NCI-H2107 (cell line): ENCODE results near the gene FAM107A.

Source experiments
- DNase-seq: peaks from one replicate; lab custom pipeline; 2025; lab: John Stamatoyannopoulos, UW

Gene FAM107A

GRCh38 chr3:58567251-58567515, 10.0 kb downstream of the FAM107A start:
- no peak for DNase-seq

DNA sequence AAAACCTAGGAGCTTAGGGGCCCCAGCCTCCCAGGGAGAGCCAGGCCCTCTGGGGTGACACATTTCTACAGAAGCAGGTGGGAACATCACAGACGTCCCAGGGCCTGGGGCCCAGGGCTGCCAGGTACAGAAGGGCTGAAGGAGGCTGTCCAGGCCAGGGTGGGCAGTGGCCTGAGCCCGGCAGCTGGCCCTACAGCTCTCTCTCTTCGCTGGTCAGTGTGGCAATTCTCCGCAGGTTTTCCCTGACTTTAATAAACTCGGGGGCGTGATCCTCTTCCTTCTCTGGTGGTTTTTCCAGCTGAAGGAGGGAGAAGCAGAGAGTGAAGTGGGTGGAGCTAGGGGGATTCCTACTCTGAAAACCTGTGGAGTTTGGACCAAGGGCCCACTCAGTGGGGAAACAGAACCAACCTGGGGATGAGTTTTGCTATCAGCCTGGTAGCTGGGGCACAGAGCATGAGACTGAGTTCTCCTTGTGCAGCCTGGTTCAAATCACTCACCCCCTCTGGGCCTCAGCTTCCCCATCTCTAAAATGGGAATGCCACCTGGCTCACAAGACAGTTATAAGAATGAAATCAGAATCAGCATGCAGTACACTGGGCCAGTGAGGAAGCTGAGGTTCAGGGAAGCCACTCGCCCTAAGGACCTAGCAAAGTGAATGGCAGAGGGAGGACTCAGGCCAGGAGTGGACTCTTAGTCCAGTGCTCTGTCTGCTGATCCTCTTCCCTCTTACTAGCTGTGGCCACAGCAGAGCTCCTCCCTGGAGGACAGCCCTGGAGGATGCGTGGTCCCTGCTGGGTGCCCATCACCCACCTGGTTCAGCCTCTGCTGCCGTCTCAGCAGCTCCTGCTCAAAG, 10.6 kb downstream of the FAM107A start:
- no peak for DNase-seq

DNA sequence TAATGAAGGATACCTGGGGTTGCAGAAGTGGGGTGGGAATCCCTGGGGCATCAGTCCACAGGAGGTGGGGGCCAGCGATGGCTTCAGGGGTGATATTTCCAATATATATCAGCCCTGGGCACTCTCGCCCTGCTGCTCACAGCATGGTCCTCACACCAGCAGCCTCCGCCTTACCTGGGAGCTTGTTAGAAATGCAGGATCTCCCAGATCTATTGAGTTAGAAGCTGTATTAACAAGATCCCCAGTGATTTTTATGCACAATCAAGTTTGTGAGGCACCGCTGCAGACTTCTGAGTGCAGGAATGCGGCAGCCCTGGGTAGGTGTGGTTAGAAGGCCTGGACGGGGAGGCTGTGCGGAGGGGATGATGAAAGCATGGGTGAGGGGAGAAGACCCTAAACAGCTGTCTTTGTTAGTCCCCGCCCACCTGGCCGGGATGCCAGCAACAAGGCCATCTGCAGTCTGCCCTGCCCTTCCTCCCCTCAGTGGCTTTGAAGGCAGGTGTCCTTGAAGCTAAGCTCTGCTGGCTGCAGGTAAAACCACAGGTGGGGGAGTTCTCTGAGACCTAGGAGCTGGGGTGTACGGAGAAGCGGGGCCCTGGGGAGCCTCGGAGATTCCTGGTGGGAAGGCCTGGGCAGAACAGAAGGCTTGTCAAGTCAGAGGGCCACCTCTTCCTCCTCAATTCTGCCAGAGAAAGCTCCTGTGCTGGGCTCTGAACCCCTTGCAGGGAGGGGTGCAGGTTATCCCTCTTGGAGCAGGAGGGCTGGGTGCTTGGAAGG, 11.4 kb downstream of the FAM107A start:
- DNase-seq = no peak

- DNase-seq = no peak
Observed at GRCh38 chr3:58564456-58565160, 12.6 kb downstream of the FAM107A start.

DNA sequence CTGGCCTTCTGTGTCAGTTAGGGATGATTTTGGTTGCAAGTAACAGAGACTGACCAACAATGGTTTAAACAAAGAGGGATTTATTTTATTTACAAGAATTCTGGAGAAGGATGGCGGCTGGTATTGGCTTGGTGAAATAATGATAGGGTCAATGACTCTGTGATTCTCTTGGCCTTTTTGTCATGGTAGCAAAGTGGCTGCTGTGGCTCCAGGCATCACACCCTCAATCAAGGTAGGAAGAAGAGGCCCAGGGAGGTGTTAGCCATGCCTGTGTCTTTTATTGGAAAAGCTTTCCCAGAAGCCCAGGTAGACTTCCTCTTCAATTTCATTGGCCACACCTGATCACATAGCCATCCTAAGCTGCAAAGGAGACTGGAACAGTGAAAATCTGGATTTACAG, 13.1 kb downstream of the FAM107A start:
- DNase-seq = no peak

DNA sequence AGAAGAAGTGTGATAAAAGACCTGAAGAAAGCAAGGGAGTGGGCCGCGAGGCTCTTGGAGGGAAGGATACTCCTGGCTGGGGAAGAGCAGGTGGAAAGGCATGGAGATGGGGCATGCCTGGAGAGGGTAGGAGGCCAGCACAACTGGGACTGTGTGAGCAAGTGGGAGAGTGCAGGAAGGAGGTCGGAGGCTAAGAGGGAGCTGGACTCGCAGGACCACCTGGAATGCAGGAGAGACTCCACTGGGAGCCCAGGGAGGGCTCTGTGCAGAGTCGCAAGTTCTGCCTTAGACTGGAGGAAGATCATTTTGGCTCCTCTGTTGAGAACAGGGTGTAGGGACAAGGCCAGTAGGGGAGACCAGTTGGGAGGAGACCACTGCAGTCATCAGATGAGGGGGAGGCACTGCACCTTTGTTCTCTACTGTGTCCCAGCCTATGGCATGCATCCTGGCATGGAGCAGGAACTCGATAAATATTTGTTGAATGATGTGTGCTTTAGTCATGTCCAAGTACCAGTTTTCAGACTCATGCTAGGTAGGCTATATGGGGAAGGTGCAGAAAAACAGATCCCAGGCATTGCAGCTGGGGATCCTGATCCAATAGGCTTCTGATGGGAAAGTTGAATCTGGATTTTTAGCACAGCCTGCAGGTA, 13.7 kb downstream of the FAM107A start:
- no peak for DNase-seq

DNA sequence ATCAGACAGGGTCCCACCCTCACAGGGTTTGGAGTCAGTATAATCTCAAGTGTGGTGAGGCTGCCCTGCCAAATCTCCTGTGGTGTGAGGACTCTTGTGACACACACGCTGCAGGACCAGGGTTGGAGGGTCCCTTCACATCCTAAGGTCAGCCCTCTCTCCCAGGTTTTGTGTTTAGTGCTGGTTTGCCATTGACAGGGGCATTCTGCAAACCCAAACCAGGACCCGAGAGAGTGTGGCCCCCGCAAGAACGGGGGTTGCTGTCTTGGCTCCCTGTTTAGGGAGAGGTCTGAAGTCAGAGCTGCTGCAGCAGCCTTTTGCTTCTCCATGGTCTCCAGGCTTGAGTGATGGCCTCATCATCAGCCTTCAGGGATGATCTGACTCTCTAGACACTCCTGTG, 14.7 kb downstream of the FAM107A start:
- DNase-seq = no peak

GRCh38 chr3:58560771-58561311, 16.4 kb downstream of the FAM107A start:
- no peak for DNase-seq

GRCh38 chr3:58559586-58559985, 17.6 kb downstream of the FAM107A start:
- DNase-seq = no peak

DNA sequence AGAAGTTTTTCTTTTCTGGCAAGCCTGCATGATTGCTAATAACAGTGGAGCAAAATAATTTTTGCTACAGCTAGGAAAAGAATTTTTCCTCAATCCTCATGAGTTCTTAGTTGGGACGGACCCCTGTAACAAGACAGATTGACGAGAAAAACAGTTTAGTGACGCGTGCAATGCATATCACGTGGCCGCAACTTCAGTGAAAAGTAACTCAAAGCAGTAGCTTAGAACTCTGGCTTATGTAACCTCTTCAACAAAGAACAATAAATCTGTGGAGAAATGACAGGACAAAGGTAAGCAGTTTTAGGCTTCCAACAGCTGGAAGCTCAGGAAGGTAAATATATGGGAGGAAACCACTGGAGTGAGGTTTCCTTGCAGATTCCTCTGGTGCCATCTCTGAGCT, 19.7 kb downstream of the FAM107A start:
- no peak for DNase-seq

DNA sequence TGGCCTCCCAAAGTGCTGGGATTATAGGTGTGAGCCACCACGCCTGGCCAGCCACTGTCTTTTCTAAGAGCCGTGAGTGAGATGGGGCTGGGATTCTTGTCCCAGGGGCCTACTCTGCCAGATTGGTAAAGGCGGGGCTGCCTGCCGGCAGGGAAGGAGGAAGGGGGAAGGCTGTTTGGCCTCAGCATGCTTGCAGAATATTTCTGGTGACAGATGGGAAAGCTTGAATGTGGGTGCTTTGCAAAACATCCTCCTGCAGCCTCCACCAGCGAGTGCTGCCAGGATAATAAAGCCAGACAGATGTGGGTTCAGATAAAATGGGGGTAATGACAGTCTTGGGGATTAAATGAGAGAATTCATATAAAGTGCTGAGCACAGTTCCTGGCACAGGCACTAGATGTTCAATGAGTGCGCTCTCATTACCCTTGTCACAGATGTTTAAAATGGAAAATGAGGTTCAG, 20.4 kb downstream of the FAM107A start:
- DNase-seq = no peak

- no peak for DNase-seq
Observed at GRCh38 chr3:58556001-58556400, 21.2 kb downstream of the FAM107A start.

GRCh38 chr3:58555203-58555602, 22.0 kb downstream of the FAM107A start:
- DNase-seq = no peak

DNA sequence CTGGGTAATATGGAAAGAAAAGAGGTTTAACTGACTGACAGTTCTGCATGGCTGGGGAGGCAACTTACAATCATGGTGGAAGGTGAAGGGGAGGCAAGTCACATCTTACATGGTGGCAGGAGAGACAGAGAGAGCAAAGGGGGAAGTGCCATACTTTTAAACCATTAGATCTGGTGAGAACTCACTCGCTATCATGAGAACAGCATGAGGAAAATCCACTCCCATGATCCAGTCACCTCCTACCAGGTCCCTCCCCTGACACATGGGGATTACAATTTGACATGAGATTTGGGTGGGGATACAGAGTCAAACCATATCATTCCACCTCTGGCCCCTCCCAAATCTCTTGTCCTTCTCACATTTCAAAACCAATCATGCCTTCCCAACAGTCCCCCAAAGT, 24.2 kb downstream of the FAM107A start:
- no peak for DNase-seq

DNA sequence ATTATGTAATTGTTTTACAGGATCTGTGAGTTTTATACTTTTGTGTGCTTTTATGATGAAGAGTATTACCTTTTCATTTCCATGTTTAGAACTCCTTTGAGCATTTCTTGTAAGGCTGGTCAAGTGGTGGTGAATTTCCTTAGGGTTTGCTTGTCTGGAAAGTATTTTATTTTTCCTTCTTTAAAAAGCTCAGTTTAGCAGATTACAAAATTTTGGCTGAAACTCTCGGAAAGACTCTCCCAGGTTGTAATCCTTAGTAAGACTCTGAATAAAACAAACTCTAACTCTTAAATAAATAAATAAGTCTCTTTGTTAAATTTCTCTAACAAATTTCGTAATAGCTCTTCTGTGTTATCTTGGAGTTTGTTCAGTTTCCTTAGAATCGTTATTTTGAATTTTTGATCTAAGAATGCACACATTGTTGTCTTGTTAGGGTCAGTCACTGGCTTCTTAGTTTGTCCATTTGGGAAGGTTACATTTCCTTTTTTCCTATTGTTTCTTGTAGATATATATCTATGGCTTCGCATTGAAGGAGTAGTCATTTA, 25.5 kb downstream of the FAM107A start:
- DNase-seq = no peak

DNA sequence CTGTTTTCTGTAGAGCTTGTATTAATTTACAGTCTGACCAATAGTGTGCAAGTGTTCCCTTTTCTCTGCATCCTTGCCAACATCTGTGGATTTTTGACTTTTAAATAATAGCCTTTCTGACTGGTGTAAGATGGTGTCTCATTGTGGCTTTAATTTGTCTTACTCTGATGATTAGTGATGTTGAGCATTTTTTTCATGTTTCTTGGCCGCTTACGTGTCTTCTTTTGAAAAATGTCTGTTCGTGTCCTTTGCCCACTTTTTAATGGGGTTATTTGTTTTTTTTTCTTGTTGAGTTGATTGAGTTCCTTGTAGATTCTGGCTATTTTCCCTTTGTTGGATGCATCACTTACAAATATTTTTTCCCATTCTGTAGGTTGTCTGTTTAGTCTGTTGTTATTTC, 32.6 kb downstream of the FAM107A start:
- DNase-seq = no peak

- no peak for DNase-seq
Observed at GRCh38 chr3:58540176-58540858, 36.9 kb downstream of the FAM107A start.

DNA sequence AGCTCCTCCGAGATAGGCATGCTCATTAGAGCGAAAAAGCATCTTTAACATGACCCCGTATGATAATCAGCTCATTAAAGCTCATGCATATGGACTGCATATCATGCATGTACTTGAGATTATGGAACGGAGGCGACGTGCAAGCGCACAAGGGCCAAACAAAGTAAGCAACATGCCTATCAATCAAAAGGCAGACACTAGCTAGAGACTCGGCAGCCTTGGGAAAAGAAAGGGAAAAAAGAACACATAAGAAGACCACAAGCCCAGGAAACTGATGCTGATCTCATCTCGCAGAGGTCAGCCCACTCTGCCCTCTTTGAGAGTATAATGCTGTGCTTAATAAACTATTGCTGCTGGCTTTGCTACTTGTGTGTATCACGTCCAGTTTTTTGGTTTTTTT, 37.6 kb downstream of the FAM107A start:
- DNase-seq = no peak

DNA sequence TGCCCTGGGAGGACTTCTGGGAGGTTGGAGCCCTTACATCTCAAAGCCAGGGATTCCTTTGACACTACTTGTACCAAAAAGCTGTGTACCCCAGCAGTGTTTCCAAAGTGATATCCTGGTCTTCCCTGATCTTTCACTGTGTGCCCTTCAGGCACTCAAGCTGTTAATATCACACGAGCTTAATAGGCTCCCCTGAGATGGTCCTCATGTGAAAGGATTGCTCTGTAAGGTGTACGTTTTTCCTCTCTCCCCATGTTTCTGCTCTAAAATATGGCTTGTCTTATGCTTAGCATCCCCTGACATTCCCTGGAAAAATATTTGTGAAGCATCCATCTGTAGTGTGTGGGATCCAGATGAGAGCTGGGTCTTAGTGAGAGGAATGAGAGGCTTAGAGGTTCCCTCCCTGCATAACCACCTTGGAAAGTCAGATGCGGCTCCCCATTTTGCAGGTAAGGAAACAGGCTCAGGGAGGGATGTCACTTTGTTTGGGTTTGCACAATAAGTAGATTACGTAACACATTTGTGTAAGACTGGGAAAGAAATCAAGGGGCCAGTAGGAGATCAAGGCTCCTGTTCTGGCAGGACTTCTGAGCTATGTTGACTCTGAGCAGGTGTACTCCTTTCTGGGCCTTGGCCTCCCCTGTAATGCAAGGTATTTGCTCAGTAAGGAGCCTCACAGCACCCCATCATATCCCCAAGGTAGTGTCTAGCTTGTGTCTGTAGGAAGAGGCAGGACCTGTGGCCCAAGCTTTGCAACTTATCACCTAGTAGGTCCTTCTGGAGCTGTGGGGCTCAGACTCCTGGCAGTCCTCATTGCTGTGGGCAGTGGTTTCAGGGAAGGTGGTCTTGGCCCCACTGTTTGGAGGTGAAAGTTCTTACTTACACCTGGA, 39.5 kb downstream of the FAM107A start:
- no peak for DNase-seq
